ENCODE measurements around the gene MAST4.

GRCh38 chr5:67050125-67050524 lies 453.9 kb downstream of the MAST4 start:
- TF ChIP-seq EZH2 (IDR thresholded peaks at IDR 0.05; ENCODE audit: insufficient read depth, poor library complexity, severe bottlenecking) (no peak), EZH2phosphoT487 (IDR thresholded peaks at IDR 0.05; ENCODE audit: insufficient read depth, low read depth) (no peak)
